Lung microvascular endothelial cell (primary cell): Measurements from ENCODE around the gene PRR13. TPM values are rescaled to one million over a fixed set of nuclear protein-coding genes. Genes with fewer than 3 reads are reported as not detected.
A peak's percentile ranks its signal among the peaks of the same experiment; 100 is the strongest.

Experiments used
- DNase-seq, 2 donors: peaks; one replicate each; pipeline versions ENCODE4 v3.0.0 to v3.0.0-alpha.2; 2010; ENCODE audit warnings: low read depth in 2 of 2
- total RNA-seq: library from RNA; depleted of rRNA; stranded (reverse); fragments of >200 nt; gene quantifications from 2 replicates; pipeline ENCODE4 v1.2.1, GENCODE V29; 2014

The PRR13 gene
- total RNA-seq, 1 donor from 2014 or later, result 14.1 TPM

- peak; percentile 91 to 96 for DNase-seq
Observed at GRCh38 chr12:53492830-53493609, 51.5 kb downstream of the PRR13 start.

DNA sequence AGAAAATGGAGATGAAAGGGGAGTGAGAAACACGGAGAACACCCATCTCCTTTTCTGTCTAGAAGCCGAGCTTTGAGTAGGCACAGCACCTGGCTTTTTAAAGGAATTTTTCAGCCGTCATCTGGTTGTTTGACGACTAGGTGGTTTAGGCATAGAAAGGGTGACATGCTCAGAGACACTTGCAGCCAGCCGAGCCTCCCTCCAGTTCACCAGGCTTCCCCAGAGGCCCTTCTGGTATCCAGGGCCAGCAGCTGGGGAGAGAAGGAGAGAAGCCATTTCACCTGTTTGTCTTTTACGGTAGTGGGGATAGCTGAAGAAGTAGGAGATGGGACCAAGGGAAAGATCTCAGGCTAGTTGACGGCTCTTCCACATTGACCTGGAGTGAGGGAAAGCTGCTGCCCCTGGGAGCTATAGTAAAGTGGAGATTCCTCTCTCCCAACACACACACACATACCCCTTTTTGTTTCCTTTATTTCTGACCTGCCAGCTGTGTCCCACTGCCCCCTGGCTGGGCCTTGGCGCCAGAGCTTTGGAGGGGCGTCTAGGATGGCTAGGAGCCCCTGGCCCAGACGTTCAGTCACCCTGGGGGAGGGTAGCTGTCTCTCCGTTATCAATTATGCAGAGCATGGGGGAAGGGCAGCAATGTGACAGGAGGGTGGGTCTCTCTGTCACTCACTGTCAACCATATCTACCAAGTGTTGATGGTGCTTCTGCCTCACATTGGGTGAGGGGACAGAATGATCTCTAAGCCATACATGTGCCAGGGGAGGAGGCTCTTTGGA lies 52.3 kb downstream of the PRR13 start:
- DNase-seq, result no peak

Other genes with a start within 250 kb of the PRR13 start
- gene ITGB7, start 234.5 kb upstream of the PRR13 start, total RNA-seq, result not detected in 2 replicates
- 5.2 and 10.9 TPM in 2 replicates for gene RARG, start 209.5 kb upstream of the PRR13 start, total RNA-seq
- gene ESPL1, start 173.4 kb upstream of the PRR13 start, total RNA-seq, result 0.99 and 3.7 TPM in 2 replicates
- gene PFDN5, start 146.2 kb upstream of the PRR13 start, total RNA-seq, result 412 and 577 TPM in 2 replicates
- gene MYG1, start 142.0 kb upstream of the PRR13 start, total RNA-seq, result 31.6 and 35.9 TPM in 2 replicates
- gene AAAS, start 120.1 kb upstream of the PRR13 start, total RNA-seq, result 23.8 and 24.6 TPM in 2 replicates
- not detected in 2 replicates for gene SP7, start 105.4 kb upstream of the PRR13 start, total RNA-seq
- gene SP1, start 61.6 kb upstream of the PRR13 start, total RNA-seq, result 21.4 and 26.8 TPM in 2 replicates
- gene AMHR2, start 17.9 kb upstream of the PRR13 start, total RNA-seq, result not detected in 2 replicates
- 299 TPM in 2 replicates for gene PCBP2, start 10.4 kb downstream of the PRR13 start, total RNA-seq
- 2.4 and 5.7 TPM in 2 replicates for gene MAP3K12, start 57.7 kb downstream of the PRR13 start, total RNA-seq
- 33.1 and 36.1 TPM in 2 replicates for gene TARBP2, start 59.5 kb downstream of the PRR13 start, total RNA-seq
- not detected in 2 replicates for gene NPFF, start 65.8 kb downstream of the PRR13 start, total RNA-seq
- gene ATF7, start 184.6 kb downstream of the PRR13 start, total RNA-seq, result 9.2 and 10.5 TPM in 2 replicates
- 129 and 141 TPM in 2 replicates for gene ATP5MC2, start 234.3 kb downstream of the PRR13 start, total RNA-seq